Suprapubic skin (tissue), 4 donors: ENCODE results near the gene SIK2.

ENCODE experiments used
- EP300 ChIP-seq: sonication (generic); formaldehyde crosslinking; IDR thresholded peaks from one replicate; pipeline ENCODE4 v1.6.1; 2017; ENCODE audit warnings: antibody characterized with exemption
- POLR2AphosphoS5 ChIP-seq, 3 donors: sonication (generic); formaldehyde crosslinking; IDR thresholded peaks; one replicate each; pipeline ENCODE4 v1.6.1; 2017; ENCODE audit warnings: antibody characterized with exemption in 3 of 3
- TF ChIP-seq, protein P1 (sequence below), 2 donors: fragments of 200-600 bp in 1 of 2; fragments of 450-650 bp in 1 of 2; sonication (generic) in 1 of 2; IDR thresholded peaks; one replicate each; pipeline ENCODE4 v1.5.1; 2016 to 2019; ENCODE audit warnings: antibody characterized with exemption in 2 of 2, mild to moderate bottlenecking in 1 of 2, moderate library complexity in 1 of 2

DNA sequence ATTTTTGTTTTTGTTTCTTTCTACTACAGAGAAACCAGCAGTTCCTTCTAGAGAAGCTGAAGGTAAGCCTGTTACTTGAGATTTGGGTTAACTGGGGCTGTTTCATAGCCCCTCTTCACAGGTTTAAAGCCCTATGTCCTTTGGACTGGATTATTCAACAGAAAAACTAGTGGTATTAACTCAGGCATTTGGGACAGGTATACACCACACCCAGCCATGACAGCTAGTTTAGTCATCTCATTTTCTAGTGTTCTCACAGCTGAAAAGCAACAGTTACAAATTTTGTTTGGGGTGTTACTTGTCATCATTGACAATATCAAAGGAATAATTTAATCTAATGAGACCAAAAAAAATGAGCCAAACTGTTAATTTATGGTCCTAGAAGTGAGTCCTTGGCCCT lies 47.7 kb upstream of the SIK2 start:
- no peak for TF ChIP-seq POLR2AphosphoS5 (IDR thresholded peaks at IDR 0.05)
- TF ChIP-seq, protein P1, sequence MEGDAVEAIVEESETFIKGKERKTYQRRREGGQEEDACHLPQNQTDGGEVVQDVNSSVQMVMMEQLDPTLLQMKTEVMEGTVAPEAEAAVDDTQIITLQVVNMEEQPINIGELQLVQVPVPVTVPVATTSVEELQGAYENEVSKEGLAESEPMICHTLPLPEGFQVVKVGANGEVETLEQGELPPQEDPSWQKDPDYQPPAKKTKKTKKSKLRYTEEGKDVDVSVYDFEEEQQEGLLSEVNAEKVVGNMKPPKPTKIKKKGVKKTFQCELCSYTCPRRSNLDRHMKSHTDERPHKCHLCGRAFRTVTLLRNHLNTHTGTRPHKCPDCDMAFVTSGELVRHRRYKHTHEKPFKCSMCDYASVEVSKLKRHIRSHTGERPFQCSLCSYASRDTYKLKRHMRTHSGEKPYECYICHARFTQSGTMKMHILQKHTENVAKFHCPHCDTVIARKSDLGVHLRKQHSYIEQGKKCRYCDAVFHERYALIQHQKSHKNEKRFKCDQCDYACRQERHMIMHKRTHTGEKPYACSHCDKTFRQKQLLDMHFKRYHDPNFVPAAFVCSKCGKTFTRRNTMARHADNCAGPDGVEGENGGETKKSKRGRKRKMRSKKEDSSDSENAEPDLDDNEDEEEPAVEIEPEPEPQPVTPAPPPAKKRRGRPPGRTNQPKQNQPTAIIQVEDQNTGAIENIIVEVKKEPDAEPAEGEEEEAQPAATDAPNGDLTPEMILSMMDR (IDR thresholded peaks at IDR 0.05): no peak
- TF ChIP-seq EP300: no peak
